ENCODE measurements around the gene TP53I3.

TP53I3 gene

DNA sequence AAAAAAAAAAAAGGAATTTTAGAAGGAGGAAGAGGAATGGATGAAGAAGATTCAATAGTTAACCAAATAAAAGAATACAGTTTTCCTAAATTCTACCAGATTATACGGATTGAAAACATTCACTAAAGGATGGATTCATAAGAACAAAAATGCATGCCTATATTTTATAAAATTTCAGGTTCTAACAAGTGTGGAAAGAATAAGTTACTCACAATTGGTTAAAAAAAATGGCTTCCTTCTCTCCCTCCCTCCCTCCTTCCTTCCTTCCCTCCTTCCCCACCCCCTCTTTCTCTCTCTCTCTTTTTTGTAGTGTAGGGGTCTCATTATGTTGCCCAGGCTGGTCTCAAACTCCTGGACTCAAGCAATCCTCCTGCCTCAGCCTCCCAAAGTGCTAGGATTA, 1.6 kb upstream of the TP53I3 start:
- no peak for DNase-seq (ENCODE audit: low read depth, low spot score)
- Histone ChIP-seq H3K36me3 (ENCODE audit: insufficient read depth, low read length) (no peaks in the 10 kb centered on the region), H3K9me3 (ENCODE audit: low read depth, low read length) (no peaks in the 10 kb centered on the region)

DNA sequence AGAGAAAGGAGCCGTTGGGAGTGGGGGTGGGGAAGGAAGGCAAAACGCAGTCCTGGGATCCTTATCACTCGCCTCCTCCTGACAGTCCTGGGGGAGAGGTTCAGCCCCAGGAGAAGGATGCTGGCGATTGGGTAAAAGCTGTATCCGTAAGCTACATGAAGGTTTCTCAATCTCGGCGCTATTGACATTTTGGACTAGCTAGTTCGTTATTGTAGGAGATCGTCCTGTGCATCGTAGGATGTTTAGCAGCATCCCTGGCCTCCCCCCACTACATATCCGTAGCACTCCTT, 511 bp upstream of the TP53I3 start:
- H3K36me3 ChIP-seq (ENCODE audit: insufficient read depth, low read length) = no peaks in the 10 kb centered on the region
- peak overlapping the region; percentile 80 for H3K4me3 ChIP-seq
- peak overlapping the region; percentile 84 for H3K9ac ChIP-seq (ENCODE audit: insufficient read length)
- no peaks in the 10 kb centered on the region for H3K9me3 ChIP-seq (ENCODE audit: low read depth, low read length)
- no peak overlapping the region for H3K27ac ChIP-seq
- DNase-seq (ENCODE audit: low read depth, low spot score) = no peak
- TF ChIP-seq EZH2 (IDR thresholded peaks at IDR 0.05) = no peak
- TF ChIP-seq POLR2AphosphoS5 (IDR thresholded peaks at IDR 0.05; ENCODE audit: borderline replicate concordance, low read depth, low read length) = no peak
- TF ChIP-seq FOXP2 (optimal IDR thresholded peaks at IDR 0.05; ENCODE audit: control extremely low read depth, extremely low read length, insufficient read depth) = no peak

More for the DNA sequence above, 1.6 kb upstream of the TP53I3 start:
- Histone ChIP-seq H3K9ac (ENCODE audit: insufficient read length) (no peak overlapping the region), H3K27ac (no peak overlapping the region), H3K4me3 (no peak overlapping the region)
- TF ChIP-seq EZH2 (IDR thresholded peaks at IDR 0.05) = no peak

DNA sequence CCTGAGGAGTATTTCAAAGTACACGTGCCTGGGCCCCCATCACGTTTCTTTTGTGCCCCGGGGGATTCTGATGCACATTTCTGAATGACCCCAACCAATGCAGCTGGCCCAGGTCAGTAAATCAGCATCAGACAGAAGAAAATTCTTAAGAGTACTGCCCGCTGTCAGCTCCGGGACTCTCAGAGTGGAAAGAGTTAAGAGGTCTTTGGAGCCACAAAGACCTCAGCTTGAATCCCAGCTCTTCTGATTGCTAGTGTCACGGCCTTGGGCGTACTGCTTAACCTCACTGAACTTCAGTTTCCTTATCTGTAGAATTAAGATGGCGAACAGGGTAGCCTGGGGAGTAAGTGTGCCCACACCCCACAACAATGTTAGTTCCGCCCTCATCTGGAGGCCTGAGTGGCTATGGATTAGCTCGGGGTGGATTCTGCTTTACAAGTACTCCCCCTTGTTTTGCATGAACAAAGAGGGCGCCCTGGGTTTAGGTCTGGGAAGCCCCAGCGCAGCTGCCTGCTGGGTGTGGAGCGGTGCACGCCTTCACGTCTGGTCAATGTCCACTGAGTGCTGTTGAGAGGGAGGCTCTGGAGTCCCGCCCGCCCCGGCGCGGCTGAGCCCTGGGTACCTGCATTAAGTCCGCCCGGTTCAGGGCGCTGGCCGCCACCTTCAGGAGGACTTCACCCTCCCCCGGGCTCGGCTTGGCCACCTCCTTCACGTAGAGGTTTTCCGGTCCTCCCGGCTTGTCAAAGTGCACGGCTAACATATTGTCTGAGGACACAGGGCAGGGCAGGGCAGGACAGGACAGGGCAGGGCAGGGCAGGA, 858 bp downstream of the TP53I3 start:
- DNase-seq (ENCODE audit: low read depth, low spot score) = no peak
- H3K36me3 ChIP-seq (ENCODE audit: insufficient read depth, low read length) = no peaks in the 10 kb centered on the region
- peak overlapping the region; percentile 84 for H3K9ac ChIP-seq (ENCODE audit: insufficient read length)
- no peak overlapping the region for H3K27ac ChIP-seq
- no peaks in the 10 kb centered on the region for H3K9me3 ChIP-seq (ENCODE audit: low read depth, low read length)
- 0 out of 2 replicates have a peak, but pooled peaks have one; percentile 7 for TF ChIP-seq POLR2AphosphoS5 (IDR thresholded peaks at IDR 0.05; ENCODE audit: borderline replicate concordance, low read depth, low read length)
- TF ChIP-seq FOXP2 (optimal IDR thresholded peaks at IDR 0.05; ENCODE audit: control extremely low read depth, extremely low read length, insufficient read depth) = no peak
- peak overlapping the region; percentile 80 for H3K4me3 ChIP-seq

DNA sequence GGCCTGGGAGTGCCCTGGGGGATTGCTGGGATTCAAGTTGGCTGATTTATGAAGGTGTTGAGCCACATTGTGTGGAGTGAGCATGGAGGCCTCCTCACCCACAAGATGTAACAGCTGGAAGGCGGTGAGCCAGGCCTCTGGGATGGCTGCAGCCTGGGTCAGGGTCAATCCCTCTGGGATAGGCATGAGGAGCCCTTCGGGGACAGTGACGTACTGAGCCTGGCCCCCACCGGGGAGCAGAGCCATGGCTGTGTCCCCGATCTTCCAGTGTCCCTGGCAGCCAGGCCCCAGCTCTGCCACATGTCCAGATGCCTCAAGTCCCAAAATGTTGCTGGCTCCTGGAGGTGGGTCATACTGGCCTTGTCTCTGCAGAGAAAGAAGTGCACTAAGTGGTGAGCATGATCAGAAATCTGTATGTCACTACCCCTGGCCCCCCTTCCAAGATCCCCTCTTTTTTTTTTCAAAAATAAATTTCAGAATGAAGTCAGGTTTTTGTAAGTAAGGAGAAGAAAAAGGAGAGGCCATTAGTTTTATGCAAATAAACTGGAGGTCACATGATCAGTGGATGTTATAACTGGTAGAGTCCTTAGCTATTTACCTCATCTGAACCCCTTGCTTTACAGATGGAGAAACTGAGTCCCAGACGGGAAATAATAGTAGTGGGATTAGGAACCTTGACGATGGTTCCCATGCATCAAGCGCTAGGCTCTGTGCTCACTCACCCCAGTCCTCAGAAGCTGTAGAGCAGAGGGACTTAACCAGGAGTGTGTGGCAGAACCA, 1.7 kb downstream of the TP53I3 start:
- Histone ChIP-seq H3K27ac (no peak overlapping the region), H3K9ac (ENCODE audit: insufficient read length) (no peak overlapping the region), H3K4me3 (no peak overlapping the region), H3K36me3 (ENCODE audit: insufficient read depth, low read length) (no peaks in the 10 kb centered on the region), H3K9me3 (ENCODE audit: low read depth, low read length) (no peaks in the 10 kb centered on the region)
- no peak for TF ChIP-seq FOXP2 (optimal IDR thresholded peaks at IDR 0.05; ENCODE audit: control extremely low read depth, extremely low read length, insufficient read depth)
- TF ChIP-seq POLR2AphosphoS5 (IDR thresholded peaks at IDR 0.05; ENCODE audit: borderline replicate concordance, low read depth, low read length) = no peak
- TF ChIP-seq EZH2 (IDR thresholded peaks at IDR 0.05) = no peak
- DNase-seq (ENCODE audit: low read depth, low spot score) = no peak

DNA sequence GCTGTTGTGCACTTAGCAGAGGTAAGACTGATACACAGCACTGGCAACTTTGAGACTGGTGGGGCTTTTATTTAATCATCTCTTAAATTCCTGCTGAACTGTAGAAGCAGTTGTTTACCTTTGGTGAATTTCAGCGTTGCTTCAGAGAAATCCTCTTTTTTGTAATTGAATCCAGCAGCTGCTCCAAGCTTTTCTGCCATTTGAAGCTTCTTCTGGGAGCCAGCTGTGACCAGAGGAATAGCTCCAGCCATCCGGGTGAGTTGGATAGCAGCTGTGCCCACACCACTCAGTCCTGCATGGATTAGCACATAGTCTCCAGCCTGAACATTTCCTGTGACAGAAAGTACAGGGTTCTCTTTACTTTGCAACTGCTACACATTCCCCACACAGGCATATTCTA, 3.9 kb downstream of the TP53I3 start:
- TF ChIP-seq FOXP2 (optimal IDR thresholded peaks at IDR 0.05; ENCODE audit: control extremely low read depth, extremely low read length, insufficient read depth) (no peak), EZH2 (IDR thresholded peaks at IDR 0.05) (no peak), POLR2AphosphoS5 (IDR thresholded peaks at IDR 0.05; ENCODE audit: borderline replicate concordance, low read depth, low read length) (no peak)

DNA sequence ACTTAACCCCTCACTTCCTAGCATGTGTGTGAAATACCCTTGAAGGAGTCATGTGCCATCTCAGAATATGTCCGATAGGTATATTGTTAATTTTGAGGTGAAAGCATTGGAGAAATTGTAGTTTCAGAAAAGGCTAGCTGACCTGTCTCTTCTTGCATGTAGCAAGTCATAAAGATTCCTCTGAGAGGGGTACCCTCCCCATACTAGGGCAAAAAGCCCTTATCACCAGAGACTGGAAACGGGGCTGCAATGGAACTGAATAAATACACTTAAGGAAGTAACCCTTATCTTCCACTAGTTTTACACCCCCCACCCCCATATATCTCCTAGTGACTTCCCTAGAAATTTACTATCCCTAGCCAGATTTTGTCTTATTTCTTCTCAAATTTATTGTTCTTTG, 6.8 kb downstream of the TP53I3 start:
- Histone ChIP-seq H3K9me3 (ENCODE audit: low read depth, low read length) (no peaks in the 10 kb centered on the region), H3K27ac (no peak overlapping the region), H3K4me3 (peak overlapping the region; percentile 97), H3K36me3 (ENCODE audit: insufficient read depth, low read length) (peaks cover 11% of the 10 kb centered on the region), H3K9ac (ENCODE audit: insufficient read length) (peak overlapping the region; percentile 66)
- TF ChIP-seq FOXP2 (optimal IDR thresholded peaks at IDR 0.05; ENCODE audit: control extremely low read depth, extremely low read length, insufficient read depth) (no peak), POLR2AphosphoS5 (IDR thresholded peaks at IDR 0.05; ENCODE audit: borderline replicate concordance, low read depth, low read length) (no peak), EZH2 (IDR thresholded peaks at IDR 0.05) (no peak)
- DNase-seq (ENCODE audit: low read depth, low spot score) = no peak

More for the DNA sequence above, 3.9 kb downstream of the TP53I3 start:
- Histone ChIP-seq H3K27ac (no peak overlapping the region), H3K36me3 (ENCODE audit: insufficient read depth, low read length) (no peaks in the 10 kb centered on the region), H3K4me3 (no peak overlapping the region), H3K9ac (ENCODE audit: insufficient read length) (no peak overlapping the region), H3K9me3 (ENCODE audit: low read depth, low read length) (no peaks in the 10 kb centered on the region)
- DNase-seq (ENCODE audit: low read depth, low spot score) = no peak

DNA sequence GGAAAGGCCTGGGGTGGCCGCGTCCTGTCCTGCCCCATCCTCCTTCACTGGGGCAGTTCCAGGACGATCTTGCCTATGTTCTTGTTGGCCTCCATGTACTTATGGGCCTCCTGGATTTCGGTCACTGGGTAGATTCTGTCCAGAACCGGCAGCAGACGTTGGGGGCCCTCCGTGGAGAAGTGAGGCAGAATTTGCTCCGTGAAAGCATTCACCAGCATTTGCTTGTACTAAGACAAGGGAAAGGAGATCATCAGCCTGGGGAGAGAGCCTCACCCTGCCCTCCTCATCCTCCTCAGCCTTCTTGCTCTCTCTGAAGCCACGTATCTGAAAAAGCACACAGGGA, 7.1 kb downstream of the TP53I3 start:
- no peak for DNase-seq (ENCODE audit: low read depth, low spot score)
- TF ChIP-seq POLR2AphosphoS5 (IDR thresholded peaks at IDR 0.05; ENCODE audit: borderline replicate concordance, low read depth, low read length) (no peak), EZH2 (IDR thresholded peaks at IDR 0.05) (no peak), FOXP2 (optimal IDR thresholded peaks at IDR 0.05; ENCODE audit: control extremely low read depth, extremely low read length, insufficient read depth) (no peak)
- no peak overlapping the region for H3K27ac ChIP-seq
- H3K4me3 ChIP-seq = peak overlapping the region; percentile 97
- peak overlapping the region; percentile 66 for H3K9ac ChIP-seq (ENCODE audit: insufficient read length)
- no peaks in the 10 kb centered on the region for H3K9me3 ChIP-seq (ENCODE audit: low read depth, low read length)
- H3K36me3 ChIP-seq (ENCODE audit: insufficient read depth, low read length) = peaks cover 14% of the 10 kb centered on the region

DNA sequence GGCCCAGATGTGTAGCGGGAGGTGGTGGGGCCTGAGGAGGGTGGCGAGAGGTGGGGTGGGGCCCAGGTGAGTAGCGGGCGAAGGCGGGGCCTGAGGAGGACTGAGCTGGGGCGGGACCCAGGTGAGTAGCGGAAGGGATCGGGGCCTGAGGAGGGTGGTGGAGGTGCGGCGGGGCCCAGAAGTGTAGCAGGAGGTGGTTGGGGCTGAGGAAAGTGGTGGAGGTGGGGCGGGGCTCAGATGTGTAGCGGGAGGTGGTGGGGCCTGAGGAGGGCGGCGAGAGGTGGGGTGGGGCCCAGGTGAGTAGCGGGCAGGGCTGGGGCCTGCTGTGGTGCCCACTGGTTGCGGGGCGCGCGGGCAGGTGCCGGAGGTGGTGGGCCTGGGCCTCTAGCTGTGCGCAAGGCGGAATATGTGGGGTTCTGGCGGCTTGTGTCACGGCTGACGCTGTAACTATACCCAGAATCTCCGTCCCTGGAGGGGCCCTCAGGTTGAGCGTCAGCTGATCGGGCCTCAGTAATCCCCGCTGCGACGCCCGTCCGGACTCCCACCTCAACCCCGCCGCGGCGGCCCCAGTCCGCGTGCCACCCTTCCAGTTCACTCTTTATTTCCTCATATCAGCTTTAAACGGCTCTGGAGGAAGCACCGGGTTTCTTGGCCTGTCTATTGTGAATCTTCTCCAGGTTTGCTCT, 7.6 kb downstream of the TP53I3 start:
- Histone ChIP-seq H3K9me3 (ENCODE audit: low read depth, low read length) (no peaks in the 10 kb centered on the region), H3K27ac (no peak overlapping the region), H3K4me3 (peak overlapping the region; percentile 97), H3K36me3 (ENCODE audit: insufficient read depth, low read length) (peaks cover 20% of the 10 kb centered on the region), H3K9ac (ENCODE audit: insufficient read length) (peak overlapping the region; percentile 66)
- DNase-seq (ENCODE audit: low read depth, low spot score) = no peak
- TF ChIP-seq EZH2 (IDR thresholded peaks at IDR 0.05) (no peak), FOXP2 (optimal IDR thresholded peaks at IDR 0.05; ENCODE audit: control extremely low read depth, extremely low read length, insufficient read depth) (no peak), POLR2AphosphoS5 (IDR thresholded peaks at IDR 0.05; ENCODE audit: borderline replicate concordance, low read depth, low read length) (no peak)

All from SK-N-MC (cell line).